Activated CD8-positive, alpha-beta memory T cell treated with anti-CD3 and anti-CD28 coated beads for 36 hours (primary cell): ENCODE measurements around the gene NXPH3. TPM values are rescaled to one million over a fixed set of nuclear protein-coding genes. Genes with fewer than 3 reads are reported as not detected.

ENCODE experiments used
- total RNA-seq, 2 experiments: library from RNA; stranded (reverse); gene quantifications; one replicate each; pipeline ENCODE4 v1.2.3, GENCODE V29; 2021

Gene NXPH3
- total RNA-seq, 2 experiments from 2014 or later, result 0.17 to 0.21 TPM

Other genes with a start within 250 kb of the NXPH3 start
- 1 to 10 TPM; 5.6 to 6.5 TPM for gene ZNF652, start 213.6 kb upstream of the NXPH3 start, total RNA-seq
- 100 to 1,000 TPM; 481 to 482 TPM for gene PHB1, start 161.0 kb upstream of the NXPH3 start, total RNA-seq
- not detected for gene NGFR, start 80.6 kb upstream of the NXPH3 start, total RNA-seq
- gene SPOP, start 102.2 kb downstream of the NXPH3 start, total RNA-seq, result 10 to 100 TPM; 65.2 to 77.4 TPM
- 10 to 100 TPM; 74.7 to 79.0 TPM for gene SLC35B1, start 132.1 kb downstream of the NXPH3 start, total RNA-seq
- 10 to 100 TPM; 16.4 to 17.7 TPM for gene FAM117A, start 188.3 kb downstream of the NXPH3 start, total RNA-seq
- gene KAT7, start 212.8 kb downstream of the NXPH3 start, total RNA-seq, result 10 to 100 TPM; 60.5 to 61.2 TPM